T-helper 1 cell treated with Interleukin-12 subunit alpha and Interleukin-12 subunit beta and Interleukin-4 antibody, amounts not matched to agents 30 μg/mL and 1 μg/mL, for 36 hours (primary cell): ENCODE measurements around the gene CD52.

Experiments used
- H3K27ac Mint-ChIP-seq: one replicate; pipeline ENCODE4 v1.8.0; 2021; ENCODE audit warnings: mild to moderate bottlenecking, mixed read lengths
- H3K27me3 Mint-ChIP-seq: one replicate; pipeline ENCODE4 v1.8.0; 2021; ENCODE audit warnings: low read depth, mixed read lengths
- H3K36me3 Mint-ChIP-seq: one replicate; pipeline ENCODE4 v1.8.0; 2021; ENCODE audit warnings: low read depth, mixed read lengths
- H3K4me1 Mint-ChIP-seq: one replicate; pipeline ENCODE4 v1.8.0; 2021; ENCODE audit warnings: low read depth, mixed read lengths
- H3K4me3 Mint-ChIP-seq: one replicate; pipeline ENCODE4 v1.8.0; 2021; ENCODE audit warnings: mild to moderate bottlenecking, moderate library complexity, mixed read lengths
- H3K9me3 Mint-ChIP-seq: one replicate; pipeline ENCODE4 v1.8.0; 2021; ENCODE audit warnings: mixed read lengths

CD52 gene

DNA sequence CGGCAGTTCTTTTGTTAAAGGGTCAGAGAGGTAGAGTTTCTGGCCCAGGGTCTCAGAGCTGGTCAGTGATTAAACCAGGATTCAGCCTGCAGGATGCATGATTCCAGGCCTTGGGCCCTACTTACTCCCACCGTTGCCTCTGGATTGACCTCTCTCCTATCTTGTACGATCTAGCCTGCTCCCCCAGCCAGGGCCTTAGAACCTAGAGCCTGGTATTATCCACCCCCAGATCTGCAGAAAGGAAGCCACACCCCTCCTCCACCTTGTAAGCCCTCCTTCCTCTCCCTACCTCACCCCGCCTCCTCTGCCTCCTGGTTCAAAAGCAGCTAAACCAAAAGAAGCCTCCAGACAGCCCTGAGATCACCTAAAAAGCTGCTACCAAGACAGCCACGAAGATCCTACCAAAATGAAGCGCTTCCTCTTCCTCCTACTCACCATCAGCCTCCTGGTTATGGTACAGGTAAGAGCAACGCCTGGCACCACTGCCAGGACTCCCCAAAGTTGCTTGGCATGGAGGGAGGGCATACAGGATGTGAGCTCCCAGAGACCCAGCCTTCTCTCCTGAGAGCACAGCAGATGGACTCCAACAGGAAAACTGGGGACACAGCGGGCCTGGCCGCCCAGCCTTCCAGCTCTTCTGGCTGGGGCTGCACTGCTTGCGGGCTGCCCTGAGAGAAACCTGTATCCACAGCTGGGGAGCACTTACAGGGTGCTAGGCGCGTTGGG, at the start of gene CD52:
CD52 (plus strand) TSS at position 347 of the 726 bp plus-strand sequence; CDS start at position 407, 60 bp downstream.
- H3K36me3 Mint-ChIP-seq, result peaks cover 38% of the 10 kb centered on the region
- peak within 1 kb of the TSS; percentile 96 for H3K4me3 Mint-ChIP-seq
- H3K9me3 Mint-ChIP-seq, result no peaks in the 10 kb centered on the region
- H3K4me1 Mint-ChIP-seq, result peaks cover 53% of the 10 kb centered on the region
- no peaks in the 10 kb centered on the region for H3K27me3 Mint-ChIP-seq
- H3K27ac Mint-ChIP-seq, result peak within 1 kb of the TSS; percentile 84

DNA sequence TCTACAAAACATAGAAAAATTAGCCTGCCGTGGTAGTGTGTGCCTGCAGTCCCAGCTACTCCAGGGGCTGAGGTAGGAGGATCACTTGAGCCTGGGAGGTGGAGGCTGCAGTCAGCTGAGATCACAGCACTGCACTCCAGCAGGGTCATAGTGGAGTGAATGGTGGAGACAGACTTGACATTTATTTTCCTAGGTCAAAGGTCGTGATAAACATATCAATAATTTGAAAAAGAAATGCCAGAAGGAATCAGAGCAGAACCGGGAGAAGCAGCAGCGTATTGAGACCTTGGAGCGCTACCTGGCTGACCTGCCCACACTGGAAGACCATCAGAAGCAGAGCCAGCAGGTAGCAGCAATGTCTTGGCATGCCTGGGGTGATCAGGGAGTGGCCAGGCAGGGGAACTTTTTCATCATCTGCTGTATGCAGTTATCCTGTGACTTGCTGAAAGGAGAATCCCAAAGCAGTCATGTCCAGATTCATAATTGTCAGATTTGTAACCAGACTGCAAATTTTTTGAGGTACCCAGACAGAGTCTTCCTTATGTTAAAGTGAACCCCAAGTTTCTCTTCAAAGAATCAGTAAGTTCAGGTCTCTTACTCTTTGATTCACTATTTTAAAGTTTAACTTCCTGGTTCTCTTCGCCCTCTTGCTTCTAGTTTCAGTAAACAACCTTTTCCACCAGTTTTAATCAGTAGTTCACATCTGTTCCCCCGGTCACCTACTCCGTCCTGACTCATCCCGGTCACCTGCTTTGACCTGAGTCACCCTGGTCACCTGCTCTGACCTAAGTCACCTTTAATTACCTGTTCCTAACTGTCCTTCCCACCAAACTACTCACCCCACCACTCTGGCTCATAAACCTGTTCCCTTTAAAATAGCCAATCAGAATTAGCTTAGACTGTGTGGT, 49.2 kb upstream of the CD52 start:
- no peak overlapping the region for H3K4me3 Mint-ChIP-seq
- peaks cover 16% of the 10 kb centered on the region for H3K9me3 Mint-ChIP-seq
- peak overlapping the region; percentile 22 for H3K27ac Mint-ChIP-seq
- no peaks in the 10 kb centered on the region for H3K27me3 Mint-ChIP-seq
- H3K36me3 Mint-ChIP-seq, result peaks cover 59% of the 10 kb centered on the region
- H3K4me1 Mint-ChIP-seq, result peaks cover 5% of the 10 kb centered on the region

DNA sequence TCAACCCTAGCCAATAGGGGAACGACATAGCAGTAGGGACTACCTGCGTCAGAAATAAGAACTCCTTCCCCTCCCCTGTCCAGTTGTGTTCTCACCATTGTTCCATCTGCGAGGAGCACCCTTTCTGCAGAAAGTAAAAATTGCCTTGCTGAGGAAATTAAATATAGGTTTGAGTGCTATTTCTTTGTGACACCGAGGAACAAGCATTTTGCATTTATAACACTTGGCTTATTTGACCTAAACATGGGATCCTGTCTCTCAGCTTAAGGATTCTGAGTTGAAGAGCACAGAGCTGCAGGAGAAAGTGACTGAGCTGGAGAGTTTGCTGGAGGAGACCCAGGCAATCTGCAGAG, 48.6 kb upstream of the CD52 start:
- Mint-ChIP-seq H3K4me3 (no peak overlapping the region), H3K27me3 (no peaks in the 10 kb centered on the region), H3K4me1 (peaks cover 6% of the 10 kb centered on the region)

DNA sequence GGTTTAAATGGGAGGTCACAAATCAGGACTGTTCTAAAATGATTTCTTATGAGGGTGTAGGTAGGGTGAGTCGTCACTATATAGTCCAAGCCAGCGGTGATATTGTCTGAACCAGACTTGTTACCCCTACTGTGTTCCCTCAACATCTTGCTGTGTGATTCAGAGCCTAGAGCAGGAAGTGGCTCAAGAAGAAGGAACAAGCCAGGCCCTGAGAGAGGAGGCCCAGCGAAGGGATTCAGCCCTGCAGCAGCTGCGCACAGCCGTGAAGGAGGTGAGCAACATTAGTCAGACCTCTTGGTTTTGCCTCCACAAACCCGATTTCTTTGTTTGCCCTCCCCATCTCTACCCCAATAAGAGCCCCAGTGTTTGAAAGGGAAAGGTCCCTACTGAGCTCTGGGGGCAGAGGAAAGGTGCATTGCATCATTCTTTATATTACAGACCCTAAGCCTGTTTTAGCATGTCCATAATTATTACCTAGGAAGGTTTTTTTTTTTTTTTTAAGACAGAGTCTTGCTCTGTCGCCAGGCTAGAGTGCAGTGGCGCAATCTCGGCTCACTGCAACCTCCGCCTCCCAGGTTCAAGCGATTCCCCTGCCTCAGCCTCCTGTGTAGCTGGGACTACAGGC, 42.8 kb upstream of the CD52 start:
- H3K36me3 Mint-ChIP-seq, result peaks cover 41% of the 10 kb centered on the region
- no peaks in the 10 kb centered on the region for H3K27me3 Mint-ChIP-seq
- no peak overlapping the region for H3K4me3 Mint-ChIP-seq
- peaks cover 43% of the 10 kb centered on the region for H3K4me1 Mint-ChIP-seq
- H3K27ac Mint-ChIP-seq, result peak overlapping the region; percentile 13
- no peaks in the 10 kb centered on the region for H3K9me3 Mint-ChIP-seq

More for the DNA sequence above, 48.6 kb upstream of the CD52 start:
- peak overlapping the region; percentile 55 for H3K27ac Mint-ChIP-seq
- peaks cover 16% of the 10 kb centered on the region for H3K9me3 Mint-ChIP-seq
- peaks cover 56% of the 10 kb centered on the region for H3K36me3 Mint-ChIP-seq

- H3K27me3 Mint-ChIP-seq, result no peaks in the 10 kb centered on the region
- peak overlapping the region; percentile 79 for H3K4me3 Mint-ChIP-seq
- no peaks in the 10 kb centered on the region for H3K9me3 Mint-ChIP-seq
- peaks cover 44% of the 10 kb centered on the region for H3K4me1 Mint-ChIP-seq
- peak overlapping the region; percentile 98 for H3K27ac Mint-ChIP-seq
- H3K36me3 Mint-ChIP-seq, result peaks cover 40% of the 10 kb centered on the region
Measured at GRCh38 chr1:26275580-26276431, 42.0 kb upstream of the CD52 start.

DNA sequence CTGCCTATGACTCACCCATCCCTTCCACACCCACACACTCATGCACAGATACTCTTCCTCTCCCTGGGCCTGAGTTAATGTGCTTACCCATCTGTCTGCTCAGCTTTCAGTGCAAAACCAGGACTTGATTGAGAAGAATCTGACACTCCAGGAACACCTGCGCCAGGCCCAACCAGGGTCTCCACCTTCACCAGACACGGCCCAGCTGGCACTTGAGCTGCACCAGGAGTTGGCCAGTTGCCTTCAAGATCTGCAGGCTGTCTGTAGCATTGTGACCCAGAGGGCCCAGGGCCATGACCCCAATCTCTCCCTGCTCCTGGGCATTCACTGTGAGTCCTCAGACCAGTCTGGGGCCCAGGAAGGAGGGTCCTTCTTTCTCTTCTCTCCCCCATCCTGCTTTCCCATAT, 41.3 kb upstream of the CD52 start:
- peak overlapping the region; percentile 98 for H3K27ac Mint-ChIP-seq
- peaks cover 50% of the 10 kb centered on the region for H3K4me1 Mint-ChIP-seq
- H3K36me3 Mint-ChIP-seq, result peaks cover 43% of the 10 kb centered on the region
- H3K27me3 Mint-ChIP-seq, result no peaks in the 10 kb centered on the region
- H3K9me3 Mint-ChIP-seq, result no peaks in the 10 kb centered on the region
- H3K4me3 Mint-ChIP-seq, result peak overlapping the region; percentile 79

GRCh38 chr1:26277261-26277661, 40.5 kb upstream of the CD52 start:
- peaks cover 54% of the 10 kb centered on the region for H3K4me1 Mint-ChIP-seq
- H3K4me3 Mint-ChIP-seq, result peak overlapping the region; percentile 79
- peak overlapping the region; percentile 98 for H3K27ac Mint-ChIP-seq
- no peaks in the 10 kb centered on the region for H3K27me3 Mint-ChIP-seq
- peaks cover 41% of the 10 kb centered on the region for H3K36me3 Mint-ChIP-seq
- no peaks in the 10 kb centered on the region for H3K9me3 Mint-ChIP-seq

DNA sequence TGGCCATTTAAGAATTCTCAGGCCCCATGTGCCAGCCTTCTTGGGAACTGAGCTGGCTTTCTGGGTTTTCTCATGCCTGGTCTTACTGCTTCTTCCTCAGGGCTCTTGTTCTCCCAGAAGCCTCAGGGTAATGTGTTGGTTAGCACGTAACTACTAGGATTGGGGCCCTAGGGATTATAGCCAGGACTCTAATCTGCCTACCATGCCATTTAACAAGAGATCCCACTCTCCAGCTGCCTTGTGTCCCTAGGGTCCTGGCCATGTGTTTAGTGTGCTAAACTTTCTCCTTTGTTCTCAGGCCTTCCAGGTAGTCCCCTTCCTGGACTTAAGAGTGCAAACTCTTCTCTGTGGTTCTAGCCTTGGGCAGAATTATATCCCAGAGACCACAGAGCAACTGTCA, 40.0 kb upstream of the CD52 start:
- H3K4me1 Mint-ChIP-seq, result peaks cover 58% of the 10 kb centered on the region
- no peaks in the 10 kb centered on the region for H3K9me3 Mint-ChIP-seq
- peak overlapping the region; percentile 74 for H3K27ac Mint-ChIP-seq
- H3K36me3 Mint-ChIP-seq, result peaks cover 43% of the 10 kb centered on the region
- H3K4me3 Mint-ChIP-seq, result peak overlapping the region; percentile 49
- H3K27me3 Mint-ChIP-seq, result no peaks in the 10 kb centered on the region

GRCh38 chr1:26278303-26278702, 39.5 kb upstream of the CD52 start:
- no peaks in the 10 kb centered on the region for H3K9me3 Mint-ChIP-seq
- peaks cover 64% of the 10 kb centered on the region for H3K4me1 Mint-ChIP-seq
- peaks cover 46% of the 10 kb centered on the region for H3K36me3 Mint-ChIP-seq
- H3K4me3 Mint-ChIP-seq, result peak overlapping the region; percentile 49
- H3K27ac Mint-ChIP-seq, result peak overlapping the region; percentile 74
- no peaks in the 10 kb centered on the region for H3K27me3 Mint-ChIP-seq

DNA sequence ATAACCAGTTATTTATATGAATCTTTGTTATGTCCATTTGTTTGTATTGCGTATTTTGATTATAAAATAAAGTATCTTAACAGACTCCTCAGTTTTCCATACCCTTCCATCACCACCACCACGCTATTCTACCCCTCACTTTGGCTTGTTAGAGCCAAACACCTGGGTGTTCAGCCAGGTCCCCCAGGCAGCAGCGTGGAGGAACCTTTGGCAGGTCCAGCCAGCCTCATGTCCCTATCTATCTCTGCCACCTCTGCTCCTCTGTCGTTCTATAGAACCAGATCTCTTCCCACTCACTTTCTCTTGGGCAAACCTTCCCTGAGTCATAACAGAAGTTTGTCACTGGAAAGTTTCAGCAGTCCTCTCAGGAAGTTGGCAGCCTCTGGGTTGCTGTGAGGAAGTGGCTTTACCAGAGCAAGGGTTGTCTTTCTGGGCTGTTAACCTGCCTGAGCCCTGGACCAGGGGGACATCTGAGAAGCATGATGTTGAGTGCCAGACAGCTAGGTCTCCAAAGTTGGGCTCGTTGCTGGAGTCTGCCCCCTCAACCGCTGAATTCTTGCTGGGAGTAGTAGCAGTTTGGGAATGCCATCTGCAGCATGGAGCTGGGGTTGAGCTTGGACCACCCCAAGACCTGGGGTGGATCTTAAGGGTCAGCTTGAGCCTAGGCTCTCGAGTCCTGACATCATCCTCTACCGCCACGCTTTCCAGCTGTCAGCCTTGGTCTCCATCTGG, 38.9 kb upstream of the CD52 start:
- Mint-ChIP-seq H3K4me1 (peaks cover 70% of the 10 kb centered on the region), H3K27me3 (no peaks in the 10 kb centered on the region), H3K4me3 (peak overlapping the region; percentile 99), H3K36me3 (peaks cover 51% of the 10 kb centered on the region), H3K9me3 (no peaks in the 10 kb centered on the region), H3K27ac (peak overlapping the region; percentile 84)

GRCh38 chr1:26279456-26280332, 38.1 kb upstream of the CD52 start, which contains the start of gene SH3BGRL3:
SH3BGRL3 (plus strand) TSS chr1:26280086; CDS start chr1:26280156, 70 bp downstream.
- Mint-ChIP-seq H3K27me3 (no peaks in the 10 kb centered on the region), H3K36me3 (peaks cover 50% of the 10 kb centered on the region), H3K27ac (peak within 1 kb of the TSS; percentile 88), H3K9me3 (no peaks in the 10 kb centered on the region), H3K4me3 (peak within 1 kb of the TSS; percentile 99), H3K4me1 (peaks cover 72% of the 10 kb centered on the region)

- Mint-ChIP-seq H3K27me3 (no peaks in the 10 kb centered on the region), H3K27ac (peak overlapping the region; percentile 86), H3K4me1 (peaks cover 78% of the 10 kb centered on the region), H3K9me3 (no peaks in the 10 kb centered on the region), H3K36me3 (peaks cover 56% of the 10 kb centered on the region), H3K4me3 (peak overlapping the region; percentile 99)
Measured at GRCh38 chr1:26280333-26281042, 37.3 kb upstream of the CD52 start.
